ENCODE results near the gene FASTK.
A peak's percentile ranks its signal among the peaks of the same experiment; 100 is the strongest.
"Not testable (repeated sequence)": the region's sequence is repeated elsewhere in the genome, so short reads cannot be mapped to it uniquely, and the experiment has no call there.

Gene FASTK

GRCh38 chr7:151046603-151047573, 33.7 kb downstream of the FASTK start:
- DNase-seq, result no peak

GRCh38 chr7:151045967-151046366, 34.6 kb downstream of the FASTK start:
- DNase-seq, result no peak

- DNase-seq, result no peak
Measured at GRCh38 chr7:151045262-151045661, 35.3 kb downstream of the FASTK start.

- DNase-seq, result no peak
Measured at GRCh38 chr7:151043959-151044358, 36.6 kb downstream of the FASTK start.

GRCh38 chr7:151043449-151043848, 37.2 kb downstream of the FASTK start:
- not testable (repeated sequence) for DNase-seq

GRCh38 chr7:151040616-151041375, 39.8 kb downstream of the FASTK start:
- DNase-seq, result no peak

GRCh38 chr7:151039850-151040548, 40.6 kb downstream of the FASTK start:
- no peak for DNase-seq

GRCh38 chr7:151038951-151039849, 41.4 kb downstream of the FASTK start:
- DNase-seq, result peak; percentile 33

GRCh38 chr7:151035902-151036301, 44.7 kb downstream of the FASTK start:
- no peak for DNase-seq

GRCh38 chr7:151035026-151035717, 45.4 kb downstream of the FASTK start:
- no peak for DNase-seq

- DNase-seq, result no peak
Measured at GRCh38 chr7:151034312-151035025, 46.1 kb downstream of the FASTK start.

- DNase-seq, result no peak
Measured at GRCh38 chr7:151033864-151034249, 46.8 kb downstream of the FASTK start.

GRCh38 chr7:151032936-151033863, 47.4 kb downstream of the FASTK start:
- no peak for DNase-seq

- no peak for DNase-seq
Measured at GRCh38 chr7:151031011-151031410, 49.6 kb downstream of the FASTK start.

- DNase-seq, result no peak
Measured at GRCh38 chr7:151028948-151029501, 51.6 kb downstream of the FASTK start.

GRCh38 chr7:151028131-151028947, 52.3 kb downstream of the FASTK start, which contains the start of gene ABCB8:
Gene ABCB8 (plus strand): TSS chr7:151028450. CDS start chr7:151028516, 66 bp downstream.
- DNase-seq, result peak; percentile 100

GRCh38 chr7:151027728-151028130, 52.9 kb downstream of the FASTK start:
- DNase-seq, result not testable (repeated sequence)
